GM12873 (cell line): ENCODE results near the gene FGF3.

Experiments
- TF ChIP-seq, protein P1 (sequence below): IDR thresholded peaks from 2 replicates; pipeline ENCODE4 v1.5.1; 2012; ENCODE audit warnings: low read depth, mild to moderate bottlenecking, moderate library complexity, low read length, control low read depth; ENCODE audit not compliant: insufficient read depth; ENCODE audit errors: missing control alignments

FGF3 gene

DNA sequence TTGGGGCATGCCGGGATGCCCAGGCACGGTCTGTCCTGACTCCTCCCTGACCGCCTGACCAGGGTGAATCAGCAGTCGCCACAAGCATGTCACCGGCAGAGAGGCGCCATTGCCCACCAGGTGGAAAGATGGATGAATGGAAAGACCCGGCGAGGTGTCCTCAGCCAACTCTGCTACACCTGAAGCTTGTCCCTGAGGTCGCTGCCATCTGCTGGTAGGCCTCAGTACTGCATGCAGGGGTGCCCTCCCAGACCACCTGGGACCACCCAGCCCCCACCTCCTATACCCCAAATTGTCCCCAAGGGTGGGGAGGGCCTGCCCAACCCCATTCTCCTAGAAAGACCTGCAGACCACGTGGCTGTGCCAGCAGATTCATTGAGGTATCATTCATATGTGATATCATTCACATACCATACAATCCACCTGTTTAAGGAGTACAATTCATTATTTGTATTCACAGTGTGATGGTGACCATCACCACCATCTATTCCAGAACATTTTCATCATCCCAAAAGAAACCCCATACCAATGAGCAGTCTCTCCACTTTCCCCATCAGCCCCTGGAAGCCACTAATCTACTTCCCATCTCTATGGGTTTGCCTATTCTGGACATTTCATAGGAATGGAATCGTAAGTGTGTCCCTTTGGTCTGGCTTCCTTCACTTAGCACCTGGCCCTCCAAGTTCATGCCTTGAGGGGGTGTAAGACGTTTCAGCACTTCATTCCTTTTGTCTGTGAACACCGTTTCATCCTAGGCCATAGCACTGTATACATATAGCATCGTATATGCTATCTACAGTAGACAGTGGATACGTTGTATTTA, 17.5 kb downstream of the FGF3 start:
- TF ChIP-seq, protein P1, sequence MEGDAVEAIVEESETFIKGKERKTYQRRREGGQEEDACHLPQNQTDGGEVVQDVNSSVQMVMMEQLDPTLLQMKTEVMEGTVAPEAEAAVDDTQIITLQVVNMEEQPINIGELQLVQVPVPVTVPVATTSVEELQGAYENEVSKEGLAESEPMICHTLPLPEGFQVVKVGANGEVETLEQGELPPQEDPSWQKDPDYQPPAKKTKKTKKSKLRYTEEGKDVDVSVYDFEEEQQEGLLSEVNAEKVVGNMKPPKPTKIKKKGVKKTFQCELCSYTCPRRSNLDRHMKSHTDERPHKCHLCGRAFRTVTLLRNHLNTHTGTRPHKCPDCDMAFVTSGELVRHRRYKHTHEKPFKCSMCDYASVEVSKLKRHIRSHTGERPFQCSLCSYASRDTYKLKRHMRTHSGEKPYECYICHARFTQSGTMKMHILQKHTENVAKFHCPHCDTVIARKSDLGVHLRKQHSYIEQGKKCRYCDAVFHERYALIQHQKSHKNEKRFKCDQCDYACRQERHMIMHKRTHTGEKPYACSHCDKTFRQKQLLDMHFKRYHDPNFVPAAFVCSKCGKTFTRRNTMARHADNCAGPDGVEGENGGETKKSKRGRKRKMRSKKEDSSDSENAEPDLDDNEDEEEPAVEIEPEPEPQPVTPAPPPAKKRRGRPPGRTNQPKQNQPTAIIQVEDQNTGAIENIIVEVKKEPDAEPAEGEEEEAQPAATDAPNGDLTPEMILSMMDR, result peak; percentile 88

DNA sequence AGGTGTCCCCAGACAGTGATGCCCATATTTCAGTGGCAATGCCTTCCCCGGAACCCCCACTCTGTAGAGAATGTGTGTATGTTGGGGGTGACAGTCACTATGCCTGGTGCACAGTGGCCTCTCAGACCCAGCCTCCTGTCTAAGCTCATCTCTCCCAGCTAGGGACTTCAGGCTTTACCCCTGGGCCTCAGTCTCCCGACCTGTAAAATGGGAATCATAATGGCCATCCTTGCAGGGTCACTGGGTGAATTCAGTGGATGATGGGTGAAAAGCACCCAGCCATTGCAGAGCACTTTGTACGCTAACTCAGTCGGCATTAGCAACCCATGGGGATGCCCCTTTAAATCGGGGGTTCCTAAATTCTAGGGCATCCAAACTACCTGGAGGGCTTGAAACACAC, 18.9 kb downstream of the FGF3 start:
- TF ChIP-seq, protein P1, result no peak

DNA sequence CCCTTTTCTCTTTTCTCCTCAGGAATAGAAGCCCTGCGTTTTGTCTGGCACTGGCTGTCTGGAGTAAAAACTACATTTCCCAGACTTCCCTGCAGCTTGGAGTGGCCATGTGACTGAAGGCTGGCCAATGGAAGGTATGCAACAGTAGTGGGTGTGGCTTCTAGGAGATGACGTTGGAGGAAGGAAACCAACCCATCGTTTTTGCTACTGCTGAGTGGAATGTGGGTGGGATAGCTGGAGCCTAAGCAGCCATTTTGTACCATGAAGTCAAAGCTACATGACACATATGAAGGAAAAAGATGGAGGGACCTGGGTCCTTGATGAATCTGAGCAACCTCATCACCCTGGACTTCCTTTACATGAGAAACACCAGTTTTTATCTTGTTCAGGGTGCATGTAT, 19.6 kb downstream of the FGF3 start:
- TF ChIP-seq, protein P1, result no peak

DNA sequence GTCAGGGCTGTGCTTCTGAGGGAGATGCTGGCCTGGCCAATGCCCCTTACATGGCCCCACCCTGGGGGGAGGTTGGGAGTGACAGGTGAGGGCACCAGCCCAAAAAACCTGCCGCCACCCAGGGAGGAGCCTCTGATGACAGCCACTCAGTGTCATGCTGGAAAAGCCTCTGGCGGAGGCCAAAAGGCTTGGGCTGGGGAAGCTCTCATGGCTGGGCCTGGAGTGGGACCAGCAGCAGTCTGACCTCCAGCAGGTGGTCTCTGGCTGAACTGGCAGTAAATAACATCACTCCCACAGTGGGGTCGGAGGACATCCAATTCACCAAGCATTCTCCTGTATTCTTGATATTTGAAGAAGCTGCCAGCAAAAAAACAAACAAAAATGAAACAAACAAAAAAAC, 20.1 kb downstream of the FGF3 start:
- TF ChIP-seq, protein P1, result no peak

DNA sequence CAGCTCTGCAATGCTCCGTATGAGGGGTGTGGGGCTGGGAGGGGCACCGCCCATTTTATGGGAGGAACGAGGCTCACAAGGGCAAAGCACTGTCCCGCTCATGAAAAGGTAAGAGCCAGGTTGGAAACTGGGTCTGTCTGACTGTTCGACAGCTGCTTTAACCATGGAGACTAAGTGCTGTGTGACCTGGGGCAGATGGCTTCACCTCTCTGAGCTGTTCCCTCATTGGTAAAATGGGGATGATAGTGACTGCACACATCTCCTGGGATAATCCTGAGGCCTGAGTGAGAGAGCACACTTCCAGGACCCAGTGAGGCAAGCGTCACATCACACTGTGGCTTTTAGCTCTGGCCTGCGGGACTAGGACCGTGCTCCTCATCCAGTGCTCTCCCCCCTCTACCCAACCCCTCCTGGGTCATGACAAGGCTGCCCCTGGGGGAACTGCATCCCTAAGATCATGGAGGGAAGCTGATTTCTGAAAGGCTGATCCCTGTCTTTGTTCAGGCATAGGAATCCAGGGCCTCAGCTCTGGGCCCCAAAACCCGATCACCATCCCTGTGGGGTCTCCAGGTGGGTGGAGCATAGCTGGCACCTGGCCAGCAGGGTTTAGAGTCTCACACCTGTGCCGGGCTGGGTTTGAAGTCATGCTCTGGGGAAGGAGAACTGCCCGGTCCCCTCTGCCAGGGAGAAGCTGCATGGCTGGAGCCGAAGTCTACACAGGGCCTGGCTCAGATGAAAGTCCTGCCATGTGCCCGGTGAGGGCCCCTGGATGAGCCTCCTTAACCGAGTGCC, 21.3 kb downstream of the FGF3 start:
- TF ChIP-seq, protein P1, result no peak

DNA sequence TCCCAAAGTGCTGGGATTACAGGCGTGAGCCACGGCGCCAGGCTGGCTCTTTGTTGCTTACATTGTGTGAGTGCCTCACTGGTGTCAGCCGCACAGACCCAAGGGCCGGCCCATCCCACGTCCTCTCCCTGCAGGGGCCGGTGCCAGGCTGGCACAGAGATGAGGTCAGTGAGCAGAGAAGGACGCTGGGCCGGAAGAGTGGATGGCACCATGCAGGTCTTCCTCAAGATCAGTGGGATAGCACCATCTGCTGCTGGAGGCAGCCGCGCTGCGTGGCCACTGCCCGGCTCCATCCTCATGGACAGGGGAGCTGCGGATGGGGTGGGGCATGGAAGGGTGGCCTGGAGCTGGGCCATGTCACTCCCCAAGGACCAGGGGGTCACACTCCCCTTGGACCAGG, 22.1 kb downstream of the FGF3 start:
- TF ChIP-seq, protein P1, result no peak

DNA sequence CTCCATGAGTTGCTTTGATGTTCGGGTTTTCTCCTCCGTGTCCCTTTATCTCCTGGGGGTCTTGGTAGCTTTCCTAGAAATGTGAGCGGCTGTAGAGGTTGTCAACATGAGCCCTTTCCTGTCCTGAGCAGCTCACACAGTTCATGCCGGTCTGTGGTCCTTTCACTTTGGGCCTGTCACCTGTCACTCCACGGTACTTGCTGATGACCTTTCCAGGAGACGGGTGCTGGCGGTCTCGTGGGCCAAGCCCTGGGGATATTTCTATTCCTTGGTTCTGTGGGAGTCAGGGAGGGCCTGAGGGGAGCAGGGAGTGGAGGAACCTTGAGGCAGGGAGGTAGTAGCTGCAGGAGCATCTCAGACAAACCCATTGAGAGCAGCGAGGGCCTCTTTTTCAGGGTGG, 23.2 kb downstream of the FGF3 start:
- TF ChIP-seq, protein P1, result no peak
